Tibial nerve (tissue), 3 donors: Measurements from ENCODE around the gene SLC9A3.

Source experiments
- POLR2A ChIP-seq, 2 donors: fragments of 450-650 bp; IDR thresholded peaks; one replicate each; pipeline ENCODE4 v1.6.1; 2017; ENCODE audit warnings: antibody characterized with exemption in 2 of 2, mild to moderate bottlenecking in 2 of 2, moderate library complexity in 2 of 2
- TF ChIP-seq, protein P1 (sequence below), 5 experiments: fragments of 200-600 bp in 3 of 5; fragments of 450-650 bp in 2 of 5; sonication (generic) in 3 of 5; IDR thresholded peaks; one replicate each; pipeline ENCODE4 v1.5.1; 2016 to 2019; ENCODE audit warnings: antibody characterized with exemption in 5 of 5, mild to moderate bottlenecking in 3 of 5, moderate library complexity in 2 of 5

GRCh38 chr5:481347-481746, 42.9 kb downstream of the SLC9A3 start:
- TF ChIP-seq, protein P1, sequence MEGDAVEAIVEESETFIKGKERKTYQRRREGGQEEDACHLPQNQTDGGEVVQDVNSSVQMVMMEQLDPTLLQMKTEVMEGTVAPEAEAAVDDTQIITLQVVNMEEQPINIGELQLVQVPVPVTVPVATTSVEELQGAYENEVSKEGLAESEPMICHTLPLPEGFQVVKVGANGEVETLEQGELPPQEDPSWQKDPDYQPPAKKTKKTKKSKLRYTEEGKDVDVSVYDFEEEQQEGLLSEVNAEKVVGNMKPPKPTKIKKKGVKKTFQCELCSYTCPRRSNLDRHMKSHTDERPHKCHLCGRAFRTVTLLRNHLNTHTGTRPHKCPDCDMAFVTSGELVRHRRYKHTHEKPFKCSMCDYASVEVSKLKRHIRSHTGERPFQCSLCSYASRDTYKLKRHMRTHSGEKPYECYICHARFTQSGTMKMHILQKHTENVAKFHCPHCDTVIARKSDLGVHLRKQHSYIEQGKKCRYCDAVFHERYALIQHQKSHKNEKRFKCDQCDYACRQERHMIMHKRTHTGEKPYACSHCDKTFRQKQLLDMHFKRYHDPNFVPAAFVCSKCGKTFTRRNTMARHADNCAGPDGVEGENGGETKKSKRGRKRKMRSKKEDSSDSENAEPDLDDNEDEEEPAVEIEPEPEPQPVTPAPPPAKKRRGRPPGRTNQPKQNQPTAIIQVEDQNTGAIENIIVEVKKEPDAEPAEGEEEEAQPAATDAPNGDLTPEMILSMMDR (IDR thresholded peaks at IDR 0.05): no peak
- no peak for TF ChIP-seq POLR2A (IDR thresholded peaks at IDR 0.05)
